T-helper 2 cell treated with Interferon-gamma antibody and Interleukin-4, amounts not matched to agents 100 ng/mL and 5 ng/mL, for 36 hours (primary cell): ENCODE data around the gene WAS. TPM values are rescaled to one million over a fixed set of nuclear protein-coding genes. Genes with fewer than 3 reads are reported as not detected.

Experiments
- intact Hi-C: fragments of 100-400 bp; cut with micrococcal nuclease; formaldehyde crosslinking; loops from one replicate; pipeline ENCODE4 v1.15.1; 2023
- total RNA-seq: library from RNA; stranded (reverse); gene quantifications from 2 replicates; pipeline ENCODE4 v1.2.3, GENCODE V29; 2022

The WAS gene
- total RNA-seq, 1 donor from 2014 or later: 155 TPM

DNA sequence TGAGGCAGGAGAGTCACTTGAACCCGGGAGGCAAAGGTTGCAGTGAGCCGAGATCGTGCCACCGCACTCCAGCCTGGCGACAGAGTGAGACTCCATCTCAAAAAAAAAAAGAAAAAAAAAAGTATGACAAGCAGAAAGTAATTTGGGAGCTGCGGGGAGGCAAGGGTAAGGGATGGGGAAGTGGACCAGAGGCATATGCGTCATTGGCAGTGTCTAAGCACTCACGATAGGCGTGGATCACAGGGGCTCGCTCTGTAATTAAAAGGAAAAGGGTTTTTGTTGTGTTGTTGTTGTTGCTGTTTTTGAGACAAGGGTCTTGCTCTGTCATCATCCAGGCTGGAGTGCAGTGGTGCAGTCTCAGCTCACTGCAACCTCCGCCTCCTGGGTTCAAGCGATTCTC lies 804 bp upstream of the WAS start:
- intact Hi-C loops: loop anchor here (1.0 kb wide), 1 partner anchor 14 kb away; the partner anchor contains the start of gene SUV39H1

DNA sequence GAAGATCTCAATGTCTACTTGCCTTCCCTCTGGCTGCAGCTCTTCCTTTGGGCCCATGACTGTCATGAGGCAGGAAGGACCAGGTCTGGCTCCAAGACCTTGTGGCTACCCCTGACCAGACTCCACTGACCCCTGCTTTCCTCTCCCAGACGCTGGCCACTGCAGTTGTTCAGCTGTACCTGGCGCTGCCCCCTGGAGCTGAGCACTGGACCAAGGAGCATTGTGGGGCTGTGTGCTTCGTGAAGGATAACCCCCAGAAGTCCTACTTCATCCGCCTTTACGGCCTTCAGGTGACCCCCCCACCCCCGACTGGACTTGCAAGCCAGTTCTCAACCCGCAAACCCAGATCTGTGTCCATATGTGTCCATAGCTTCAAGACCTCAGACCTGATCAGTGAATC lies 535 bp downstream of the WAS start:
- intact Hi-C loops: no loop called here

DNA sequence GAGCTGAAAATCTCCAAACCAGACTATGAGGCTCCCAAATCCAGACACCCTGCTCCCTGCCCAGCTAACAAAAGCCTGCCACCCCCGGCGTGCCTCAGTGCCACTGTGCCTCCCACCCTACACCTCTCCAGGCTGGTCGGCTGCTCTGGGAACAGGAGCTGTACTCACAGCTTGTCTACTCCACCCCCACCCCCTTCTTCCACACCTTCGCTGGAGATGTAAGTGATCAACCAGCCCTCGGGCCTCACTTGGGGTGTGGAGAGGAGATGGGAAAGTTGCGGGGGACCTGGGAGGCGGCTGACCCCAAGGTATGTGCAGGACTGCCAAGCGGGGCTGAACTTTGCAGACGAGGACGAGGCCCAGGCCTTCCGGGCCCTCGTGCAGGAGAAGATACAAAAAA lies 1.8 kb downstream of the WAS start:
- intact Hi-C loops: no loop called here

DNA sequence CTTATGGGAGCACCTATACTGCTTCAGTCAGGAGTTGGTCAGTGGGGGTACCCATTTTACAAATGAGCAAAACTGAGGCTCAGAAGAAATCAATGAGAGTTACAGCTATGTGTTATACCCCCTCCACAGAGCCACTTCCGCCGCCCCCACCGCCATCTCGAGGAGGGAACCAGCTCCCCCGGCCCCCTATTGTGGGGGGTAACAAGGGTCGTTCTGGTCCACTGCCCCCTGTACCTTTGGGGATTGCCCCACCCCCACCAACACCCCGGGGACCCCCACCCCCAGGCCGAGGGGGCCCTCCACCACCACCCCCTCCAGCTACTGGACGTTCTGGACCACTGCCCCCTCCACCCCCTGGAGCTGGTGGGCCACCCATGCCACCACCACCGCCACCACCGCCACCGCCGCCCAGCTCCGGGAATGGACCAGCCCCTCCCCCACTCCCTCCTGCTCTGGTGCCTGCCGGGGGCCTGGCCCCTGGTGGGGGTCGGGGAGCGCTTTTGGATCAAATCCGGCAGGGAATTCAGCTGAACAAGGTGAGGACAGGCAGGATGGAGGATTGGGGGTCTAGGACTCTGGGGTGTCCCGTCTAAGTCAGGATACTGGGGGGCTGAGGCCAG lies 5.0 kb downstream of the WAS start:
- intact Hi-C loops: no loop called here

DNA sequence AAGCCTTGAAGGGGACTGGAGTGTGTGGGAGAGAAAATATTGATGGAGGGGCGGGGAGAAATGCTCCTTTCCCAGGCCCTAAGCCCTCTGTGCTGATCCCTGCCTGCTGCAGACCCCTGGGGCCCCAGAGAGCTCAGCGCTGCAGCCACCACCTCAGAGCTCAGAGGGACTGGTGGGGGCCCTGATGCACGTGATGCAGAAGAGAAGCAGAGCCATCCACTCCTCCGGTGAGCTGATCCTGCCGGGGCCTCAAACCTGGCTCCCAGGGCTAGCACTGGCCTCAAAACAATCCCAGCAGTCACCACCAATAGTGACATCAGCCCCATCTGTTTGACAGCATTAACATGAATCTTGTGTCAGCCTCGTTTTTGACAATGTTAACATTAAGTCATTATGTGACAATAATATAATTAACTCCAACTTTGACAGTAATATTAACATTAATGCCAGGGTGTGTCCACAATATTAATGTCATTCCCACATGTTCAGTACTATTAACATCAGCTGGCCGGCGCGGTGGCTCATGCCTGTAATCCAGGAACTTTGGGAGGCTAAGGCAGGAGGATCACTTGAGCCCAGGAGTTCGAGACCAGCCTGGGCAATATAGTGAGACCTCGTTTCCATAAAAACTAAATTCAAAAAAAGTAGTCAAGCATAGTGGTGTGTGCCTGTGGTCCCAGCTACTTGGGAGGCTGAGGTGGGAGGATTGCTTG lies 5.8 kb downstream of the WAS start:
- intact Hi-C loops: no loop called here

DNA sequence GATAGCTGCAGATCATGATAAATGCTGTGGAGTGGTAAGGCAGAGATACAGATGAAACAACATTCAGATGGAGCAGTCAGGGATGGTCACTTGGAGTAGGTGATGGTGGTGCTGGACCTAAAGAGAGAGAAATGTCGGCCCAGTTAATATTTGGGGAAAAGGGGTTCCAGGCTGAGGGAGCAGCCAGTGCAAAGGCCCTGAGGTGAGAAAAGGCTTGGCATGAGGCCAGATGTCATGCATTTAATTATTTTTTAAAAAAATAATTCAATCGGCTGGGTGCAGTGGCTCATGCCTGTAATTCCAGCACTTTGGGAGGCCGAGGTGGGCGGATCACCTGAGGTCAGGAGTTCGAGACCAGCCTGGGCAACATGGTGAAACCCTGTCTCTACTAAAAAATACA lies 8.1 kb downstream of the WAS start:
- intact Hi-C loops: loop anchor here (10.0 kb wide), 1 partner anchor 117 kb away; the partner anchor contains the start of gene RBM3

DNA sequence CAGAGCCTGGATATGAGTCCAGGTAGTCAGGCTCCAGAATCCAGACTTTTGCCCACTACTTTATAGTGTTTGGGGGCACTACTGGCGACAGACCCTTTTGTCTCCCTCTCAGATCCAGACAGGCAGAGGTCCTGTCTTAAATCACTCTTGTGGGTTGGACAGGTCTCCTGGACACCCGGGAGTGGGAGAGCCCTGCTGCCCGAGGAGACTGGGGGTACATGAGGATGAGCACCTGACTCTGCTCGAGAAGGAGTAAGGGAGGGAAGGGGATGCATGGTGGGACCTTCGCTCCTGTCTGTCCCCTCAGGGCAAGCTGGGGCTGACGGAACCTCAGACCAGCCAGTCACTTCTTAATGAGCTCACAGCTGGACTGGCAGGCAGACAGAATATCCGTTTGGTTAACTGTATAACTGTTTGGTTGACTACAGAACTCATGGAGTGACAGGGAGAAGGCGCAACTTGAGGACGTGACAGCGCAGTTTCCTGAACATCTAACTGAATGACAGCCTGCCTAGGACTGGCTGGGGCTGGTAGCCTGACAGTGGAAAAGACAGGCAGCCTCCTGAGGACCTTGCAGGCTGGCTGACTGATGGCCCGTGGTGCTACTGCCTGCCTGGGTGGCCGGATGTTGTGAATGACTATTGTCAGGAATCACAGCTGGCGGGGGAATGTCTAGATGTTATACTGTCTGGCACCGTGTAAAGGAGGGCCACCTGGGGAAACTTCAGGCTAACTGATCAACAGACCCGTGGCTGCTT lies 11.4 kb downstream of the WAS start:
- intact Hi-C loops: loop anchor here (5.0 to 10.0 kb wide), 3 partner anchors 120 to 252 kb away; partner anchors contain the start of genes PQBP1, RBM3 and TIMM17B

DNA sequence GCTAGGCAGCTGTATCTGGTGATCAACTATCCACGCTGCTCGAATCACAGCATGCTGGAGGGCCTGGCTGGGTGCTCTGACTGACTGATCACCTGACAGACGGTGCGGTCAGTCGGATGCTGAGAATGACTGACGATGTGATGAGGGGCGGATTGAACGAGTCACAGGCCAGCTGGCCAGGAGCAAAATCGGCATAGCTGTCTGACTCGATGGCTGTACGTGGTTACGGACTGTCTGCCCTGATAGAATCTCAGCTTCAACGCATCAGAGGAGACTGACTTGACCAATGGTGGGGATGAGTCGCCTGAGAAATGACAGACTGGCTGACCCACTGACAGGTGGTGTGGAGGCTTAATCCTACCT lies 11.9 kb downstream of the WAS start:
- intact Hi-C loops: loop anchor here (5.0 to 10.0 kb wide), 3 partner anchors 121 to 252 kb away; partner anchors contain the start of genes PQBP1, RBM3 and TIMM17B

DNA sequence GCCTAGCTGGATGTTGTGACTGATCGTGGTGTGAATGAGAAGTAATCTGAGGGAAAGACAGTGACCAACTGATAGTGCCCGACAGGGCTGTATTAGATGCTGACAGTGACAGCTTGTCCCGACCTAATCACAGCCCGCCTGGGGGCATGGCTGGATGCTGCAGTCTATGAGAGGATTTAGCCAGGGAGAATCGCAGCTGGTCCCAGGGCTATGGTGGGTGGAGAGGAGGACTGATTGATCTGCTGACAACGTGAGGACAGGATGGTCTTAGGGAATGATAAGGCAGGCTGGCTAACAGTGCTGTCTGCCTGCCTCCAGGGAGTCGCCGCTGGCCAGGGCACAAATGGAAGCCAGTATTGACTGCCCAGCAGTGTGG lies 12.3 kb downstream of the WAS start:
- intact Hi-C loops: loop anchor here (1.0 to 10.0 kb wide), 8 partner anchors 13 to 251 kb away; partner anchors contain the start of genes HDAC6, PQBP1, RBM3 and TIMM17B

DNA sequence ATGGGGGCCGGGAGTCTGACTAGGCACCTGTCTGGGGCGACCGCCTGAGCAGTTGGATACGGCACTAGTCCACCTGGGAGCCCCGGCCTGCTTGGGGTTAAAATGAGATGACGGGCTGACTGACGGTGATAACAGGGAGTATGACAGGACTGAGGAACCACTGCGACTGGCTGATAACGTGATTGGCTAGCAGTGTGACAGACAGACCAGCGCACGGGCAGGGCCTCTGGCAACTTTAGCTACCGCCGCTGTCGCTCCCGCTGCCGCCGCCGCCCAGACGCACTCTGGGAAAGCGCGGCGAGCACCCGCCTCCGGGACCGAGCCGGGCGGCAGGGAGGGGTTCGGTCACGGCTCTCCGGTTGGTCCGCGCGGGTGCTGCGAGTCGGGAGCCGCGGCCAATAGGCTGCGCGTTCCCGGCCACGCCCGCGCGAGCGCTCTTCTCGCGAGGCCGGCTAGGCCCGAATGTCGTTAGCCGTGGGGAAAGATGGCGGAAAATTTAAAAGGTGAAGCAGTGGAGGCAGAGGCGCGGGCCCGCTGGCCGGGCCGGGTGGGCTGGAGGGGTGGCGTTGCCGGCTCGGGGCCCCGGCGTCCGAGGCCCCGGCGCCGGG lies 12.8 kb downstream of the WAS start, which contains the start of gene SUV39H1:
SUV39H1 (plus strand) TSS at position 434 of the 608 bp plus-strand sequence; CDS start at position 485, 51 bp downstream.
- intact Hi-C loops: loop anchor here (1.0 to 10.0 kb wide), 8 partner anchors 13 to 251 kb away; partner anchors contain the start of genes HDAC6, PQBP1, RBM3 and TIMM17B

DNA sequence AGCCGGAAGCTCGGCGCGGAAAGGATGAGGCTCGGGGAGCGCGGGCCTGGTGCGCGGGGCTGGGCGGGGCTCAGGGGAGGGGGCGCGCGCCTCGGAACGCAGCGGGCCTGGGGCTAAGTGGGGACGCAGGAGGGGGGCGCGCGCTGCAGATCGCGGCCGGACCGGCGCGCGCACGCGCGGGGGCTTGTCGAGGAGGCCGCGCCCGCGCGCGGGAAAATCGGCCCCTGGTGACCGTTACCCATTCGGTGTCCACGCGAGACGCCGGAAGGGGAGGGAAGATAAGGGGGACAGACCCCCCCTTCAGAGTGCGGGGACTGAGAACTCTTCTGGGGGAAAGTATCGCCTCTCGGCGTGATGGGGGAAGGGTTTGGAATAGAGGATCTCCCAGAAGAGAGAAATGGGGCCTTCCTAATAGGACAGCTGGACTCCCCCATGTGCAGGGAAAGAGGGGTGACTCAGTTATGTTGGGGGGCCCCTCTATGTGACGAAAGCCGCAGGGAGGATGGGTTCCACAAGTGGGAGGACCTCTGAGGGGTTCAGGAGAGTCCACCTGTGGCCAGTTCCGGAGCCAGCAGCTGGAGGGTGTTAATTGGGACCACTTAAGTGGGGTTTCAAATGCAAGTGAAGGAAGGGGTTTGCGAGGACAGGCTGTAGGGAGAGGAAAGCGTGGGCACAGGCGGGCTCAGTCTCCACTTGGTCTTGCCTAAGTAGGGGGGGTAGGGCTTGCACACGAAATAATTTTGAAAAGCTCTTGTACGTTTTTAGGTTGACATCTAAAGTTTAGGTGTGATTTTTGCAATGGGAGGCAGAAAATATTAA lies 13.5 kb downstream of the WAS start:
- intact Hi-C loops: loop anchor here (1.0 to 10.0 kb wide), 8 partner anchors 14 to 250 kb away; partner anchors contain the start of genes HDAC6, PQBP1, RBM3 and TIMM17B

DNA sequence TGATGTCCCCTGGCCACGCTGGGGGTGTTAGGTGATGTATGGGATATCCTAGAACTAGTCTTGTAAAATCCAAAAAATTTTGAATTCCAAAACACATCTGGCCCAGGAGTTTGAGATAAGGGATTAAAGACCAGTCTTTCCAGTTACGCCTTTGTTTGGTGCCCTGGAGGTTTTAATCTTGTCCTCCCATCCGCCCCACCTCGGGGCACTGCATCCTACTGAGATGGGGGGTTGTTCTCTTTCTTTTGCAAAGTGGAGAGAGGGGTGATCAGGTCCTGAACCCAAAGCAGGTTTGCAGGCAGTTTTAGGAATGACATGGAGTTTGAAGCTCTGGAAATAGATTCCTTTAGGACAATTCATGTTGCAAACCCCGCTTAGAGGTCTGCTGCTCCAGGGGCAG lies 14.7 kb downstream of the WAS start:
- intact Hi-C loops: loop anchor here (5.0 to 10.0 kb wide), 3 partner anchors 124 to 249 kb away; partner anchors contain the start of genes PQBP1, RBM3 and TIMM17B

DNA sequence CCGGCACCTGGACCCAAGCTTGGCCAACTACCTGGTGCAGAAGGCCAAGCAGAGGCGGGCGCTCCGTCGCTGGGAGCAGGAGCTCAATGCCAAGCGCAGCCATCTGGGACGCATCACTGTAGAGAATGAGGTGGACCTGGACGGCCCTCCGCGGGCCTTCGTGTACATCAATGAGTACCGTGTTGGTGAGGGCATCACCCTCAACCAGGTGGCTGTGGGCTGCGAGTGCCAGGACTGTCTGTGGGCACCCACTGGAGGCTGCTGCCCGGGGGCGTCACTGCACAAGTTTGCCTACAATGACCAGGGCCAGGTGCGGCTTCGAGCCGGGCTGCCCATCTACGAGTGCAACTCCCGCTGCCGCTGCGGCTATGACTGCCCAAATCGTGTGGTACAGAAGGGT lies 16.6 kb downstream of the WAS start:
- intact Hi-C loops: no loop called here

DNA sequence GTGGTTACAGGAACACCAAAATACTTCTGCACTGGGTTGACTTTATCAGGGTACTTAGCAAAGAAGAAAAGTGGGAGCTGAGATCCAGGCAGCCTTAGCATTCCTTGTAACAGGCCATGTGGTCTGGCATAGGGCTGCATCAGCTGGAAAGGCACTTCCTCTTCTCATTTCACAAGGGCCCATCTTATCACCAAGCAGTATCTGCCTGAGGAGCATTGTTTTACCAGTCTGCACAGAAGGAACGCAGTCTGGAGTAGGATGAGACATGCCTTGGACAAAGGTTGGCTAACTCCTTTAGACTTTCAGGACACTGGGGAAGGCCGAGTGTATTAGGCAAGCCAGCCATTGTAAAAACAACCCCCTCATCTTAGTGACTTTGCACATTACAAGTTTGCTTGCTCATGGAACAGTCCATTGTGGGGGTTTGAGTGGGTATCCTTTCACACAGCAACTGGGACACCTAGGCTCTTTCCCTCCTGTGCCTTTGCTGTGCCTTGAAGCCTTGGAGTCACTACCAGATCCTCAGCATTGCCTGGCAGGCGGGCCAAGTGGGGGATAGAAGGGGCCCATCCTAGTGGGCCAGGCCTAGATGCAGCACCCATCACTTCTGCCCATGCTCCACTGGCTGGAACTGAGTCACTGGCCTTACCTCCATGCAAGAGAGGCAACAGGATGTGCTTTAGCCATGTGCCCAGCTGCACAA lies 17.5 kb downstream of the WAS start:
- intact Hi-C loops: no loop called here

DNA sequence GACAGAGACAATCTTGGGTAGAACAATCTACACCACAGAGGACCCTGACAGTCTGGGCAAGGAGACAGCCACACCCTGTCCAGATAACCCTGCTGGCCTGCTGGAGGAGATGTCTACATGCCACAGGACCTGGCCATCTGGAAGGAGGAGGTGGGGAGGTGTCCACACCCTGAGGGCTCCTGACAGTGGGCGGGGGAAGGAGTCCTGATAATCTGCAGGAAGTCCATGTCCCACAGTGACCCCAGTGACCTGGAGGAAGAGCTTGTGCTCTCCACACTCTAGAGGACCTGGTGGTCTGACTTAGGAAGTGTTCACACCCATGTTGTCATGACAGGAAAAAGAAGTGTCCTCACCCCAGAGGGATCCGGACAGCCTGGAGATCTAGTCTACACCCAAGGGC lies 18.4 kb downstream of the WAS start:
- intact Hi-C loops: no loop called here

DNA sequence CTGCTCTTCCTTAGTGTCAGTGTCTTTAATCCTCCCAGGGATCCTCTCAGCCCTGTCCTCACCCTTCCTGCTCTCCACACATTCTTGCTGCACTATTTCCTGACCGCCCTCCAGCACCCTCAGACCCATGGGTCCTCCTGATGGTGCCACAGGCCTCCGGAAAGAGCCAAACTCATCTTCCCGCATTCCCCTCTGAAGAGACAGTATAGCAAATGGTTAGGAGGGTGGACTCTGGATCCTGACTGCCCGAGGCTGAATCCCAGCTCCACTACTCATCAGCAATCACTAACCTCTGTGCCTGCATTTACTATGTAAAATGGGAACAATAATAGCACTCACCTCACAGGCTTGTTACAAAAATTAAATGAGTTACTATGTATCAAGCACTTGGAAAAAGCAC lies 19.1 kb downstream of the WAS start:
- intact Hi-C loops: no loop called here

DNA sequence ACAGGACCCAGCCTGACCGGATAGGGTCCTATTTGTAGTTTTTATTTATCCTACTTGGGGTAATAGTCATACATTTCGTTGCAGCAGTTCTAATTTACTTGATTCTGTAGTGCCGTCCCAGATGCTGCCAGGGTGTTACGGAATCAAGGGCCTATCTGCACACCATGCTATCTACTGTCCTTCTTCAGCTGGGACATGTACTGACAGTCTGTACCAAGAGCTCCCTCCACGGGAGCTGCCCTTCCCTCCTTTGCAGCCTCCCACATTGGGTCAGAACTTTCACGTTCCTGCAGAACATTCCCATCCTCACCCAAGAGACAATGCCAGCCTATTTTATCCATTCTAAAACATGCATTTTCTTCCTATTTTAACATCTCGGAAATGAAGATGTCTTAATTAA lies 19.6 kb downstream of the WAS start:
- intact Hi-C loops: no loop called here

DNA sequence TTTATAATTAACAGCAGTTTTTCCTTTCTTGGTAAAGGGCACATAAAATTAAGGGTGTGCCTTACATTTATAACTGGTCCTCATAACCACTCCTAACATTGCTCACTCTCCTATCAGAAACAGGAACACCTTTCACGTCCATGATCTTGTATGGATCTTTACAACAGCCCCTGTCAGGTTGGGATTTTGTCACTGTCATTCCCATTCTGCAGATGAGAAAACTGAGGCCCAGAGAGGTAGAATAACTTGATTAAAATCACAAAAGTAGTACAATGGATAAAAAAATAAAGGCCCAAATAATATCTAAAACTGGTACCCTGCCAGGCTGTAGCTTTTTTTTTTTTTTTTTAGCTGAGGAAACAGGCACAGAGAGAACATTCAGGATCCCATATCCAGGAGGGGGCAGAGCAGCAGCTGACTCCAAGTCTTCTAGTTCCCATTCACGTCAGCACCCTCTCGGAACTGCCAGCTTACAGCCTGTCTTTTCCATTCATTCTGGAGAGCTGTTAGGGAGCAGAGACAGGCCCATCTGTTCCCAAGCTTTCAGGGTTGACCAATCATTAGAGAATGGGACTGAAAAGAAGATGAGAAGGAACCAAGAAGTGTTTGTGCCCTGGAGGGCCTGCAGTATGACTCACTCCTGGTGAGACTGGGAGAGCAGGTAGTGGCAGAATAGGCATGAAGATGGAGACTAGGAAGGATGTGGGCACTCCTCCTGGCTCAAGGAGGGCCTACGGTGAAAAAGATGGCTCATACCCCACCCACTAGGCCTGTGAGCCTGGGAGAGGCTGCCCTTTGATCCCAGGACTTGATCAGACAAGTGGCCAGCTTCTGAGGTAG lies 20.3 kb downstream of the WAS start:
- intact Hi-C loops: no loop called here

DNA sequence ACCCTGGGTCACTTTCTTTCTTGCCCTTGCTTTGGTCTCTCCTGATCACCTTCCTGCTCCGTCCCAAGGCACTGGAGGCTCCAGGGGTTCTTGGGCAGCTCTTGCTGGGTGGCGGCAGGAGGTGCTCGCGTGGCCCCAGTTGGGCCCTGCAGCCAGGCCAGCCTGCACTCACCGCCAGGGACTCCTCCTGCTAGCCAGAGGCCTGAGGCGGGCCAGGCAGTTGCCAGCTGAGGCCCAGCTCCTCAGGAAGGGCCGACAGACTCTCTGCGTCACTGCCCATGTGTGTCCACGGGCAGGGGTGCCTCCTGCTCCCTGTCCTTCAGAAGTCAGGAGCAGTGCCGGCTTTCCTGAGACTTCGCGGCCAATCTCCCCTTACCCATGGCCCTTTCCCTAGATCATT lies 22.3 kb downstream of the WAS start:
- intact Hi-C loops: no loop called here
